ENCODE data around the gene PTOV1.

DNA sequence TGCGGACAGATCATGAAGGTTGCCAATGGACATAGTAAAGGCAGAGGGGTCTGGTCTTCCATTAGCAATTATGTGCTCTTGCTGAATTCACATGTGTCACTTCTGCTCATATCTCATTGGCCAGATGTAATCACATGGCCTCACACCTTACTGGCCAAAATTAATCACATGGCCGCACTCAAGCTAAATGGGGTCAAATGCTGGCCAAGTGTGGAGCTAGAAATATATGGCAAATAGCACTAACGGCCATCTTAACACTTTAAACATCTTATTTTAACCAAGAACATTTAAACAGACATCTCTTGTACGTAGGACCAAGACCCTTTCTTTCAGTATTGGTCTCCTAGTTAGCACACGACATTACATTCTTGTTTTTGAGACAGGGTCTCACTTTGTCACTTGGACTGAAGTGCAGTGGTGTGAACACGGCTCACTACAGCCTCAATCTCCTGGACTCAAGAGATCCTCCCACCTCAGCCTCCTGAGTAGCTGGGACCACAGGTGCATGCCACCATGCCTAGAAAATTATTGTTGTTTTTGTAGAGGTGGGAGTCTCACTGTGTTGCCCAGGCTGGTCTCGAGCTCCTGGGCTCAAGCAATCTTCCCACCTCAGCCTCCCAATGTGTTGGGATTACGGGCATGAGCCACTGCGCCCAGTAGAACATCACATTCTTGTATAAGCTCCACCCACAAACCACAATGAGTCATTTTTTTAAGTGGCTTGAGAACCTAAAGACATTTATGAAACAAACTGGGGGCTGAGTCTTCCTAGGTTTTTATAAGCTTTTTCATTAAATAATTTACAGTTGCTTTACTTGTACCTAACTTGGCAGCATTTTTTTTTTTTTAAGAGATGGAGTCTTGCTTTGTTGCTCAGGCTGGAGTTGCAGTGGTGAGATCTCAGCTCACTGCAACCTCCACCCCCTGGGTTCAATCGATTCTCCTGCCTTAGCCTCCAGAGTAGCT, 2.9 kb upstream of the PTOV1 start:
- TF ChIP-seq, protein P1, sequence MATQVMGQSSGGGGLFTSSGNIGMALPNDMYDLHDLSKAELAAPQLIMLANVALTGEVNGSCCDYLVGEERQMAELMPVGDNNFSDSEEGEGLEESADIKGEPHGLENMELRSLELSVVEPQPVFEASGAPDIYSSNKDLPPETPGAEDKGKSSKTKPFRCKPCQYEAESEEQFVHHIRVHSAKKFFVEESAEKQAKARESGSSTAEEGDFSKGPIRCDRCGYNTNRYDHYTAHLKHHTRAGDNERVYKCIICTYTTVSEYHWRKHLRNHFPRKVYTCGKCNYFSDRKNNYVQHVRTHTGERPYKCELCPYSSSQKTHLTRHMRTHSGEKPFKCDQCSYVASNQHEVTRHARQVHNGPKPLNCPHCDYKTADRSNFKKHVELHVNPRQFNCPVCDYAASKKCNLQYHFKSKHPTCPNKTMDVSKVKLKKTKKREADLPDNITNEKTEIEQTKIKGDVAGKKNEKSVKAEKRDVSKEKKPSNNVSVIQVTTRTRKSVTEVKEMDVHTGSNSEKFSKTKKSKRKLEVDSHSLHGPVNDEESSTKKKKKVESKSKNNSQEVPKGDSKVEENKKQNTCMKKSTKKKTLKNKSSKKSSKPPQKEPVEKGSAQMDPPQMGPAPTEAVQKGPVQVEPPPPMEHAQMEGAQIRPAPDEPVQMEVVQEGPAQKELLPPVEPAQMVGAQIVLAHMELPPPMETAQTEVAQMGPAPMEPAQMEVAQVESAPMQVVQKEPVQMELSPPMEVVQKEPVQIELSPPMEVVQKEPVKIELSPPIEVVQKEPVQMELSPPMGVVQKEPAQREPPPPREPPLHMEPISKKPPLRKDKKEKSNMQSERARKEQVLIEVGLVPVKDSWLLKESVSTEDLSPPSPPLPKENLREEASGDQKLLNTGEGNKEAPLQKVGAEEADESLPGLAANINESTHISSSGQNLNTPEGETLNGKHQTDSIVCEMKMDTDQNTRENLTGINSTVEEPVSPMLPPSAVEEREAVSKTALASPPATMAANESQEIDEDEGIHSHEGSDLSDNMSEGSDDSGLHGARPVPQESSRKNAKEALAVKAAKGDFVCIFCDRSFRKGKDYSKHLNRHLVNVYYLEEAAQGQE (tag by site-specific recombination; IDR thresholded peaks at IDR 0.05), result no peak
- no peak for TF ChIP-seq ZBTB49 (tag by site-specific recombination; IDR thresholded peaks at IDR 0.05; ENCODE audit: low read depth)

Measured in HEK293 (cell line).